H1 (cell line): ENCODE measurements around the gene TMEM120B. TPM values are rescaled to one million over a fixed set of nuclear protein-coding genes. Genes with fewer than 3 reads are reported as not detected.
A peak's percentile ranks its signal among the peaks of the same experiment; 100 is the strongest.

Experiments used
- ASH2L ChIP-seq: fragments of 200-600, 300-600 bp; sonication (generic); IDR thresholded peaks from one replicate; pipeline ENCODE4 v1.7.1; 2017; ENCODE audit warnings: low read length
- CHD2 ChIP-seq: IDR thresholded peaks from 2 replicates; pipeline ENCODE4 v1.6.1; 2012; ENCODE audit warnings: low read length, improper control_type of control experiment
- CHD7 ChIP-seq: fragments of 300-600 bp; sonication (generic); IDR thresholded peaks from 2 replicates; pipeline ENCODE4 v1.7.1; 2012; ENCODE audit warnings: low read length, moderate library complexity, mild to moderate bottlenecking, inconsistent platforms; ENCODE audit not compliant: insufficient replicate concordance
- E2F6 ChIP-seq: IDR thresholded peaks from 2 replicates; pipeline ENCODE4 v1.6.1; 2012; ENCODE audit warnings: inconsistent platforms
- MAX ChIP-seq: IDR thresholded peaks from 2 replicates; pipeline ENCODE4 v1.6.1; 2012; ENCODE audit warnings: inconsistent platforms
- POLR2A ChIP-seq, 2 experiments: IDR thresholded peaks; 1 replicate in 1 of 2; 2 replicates in 1 of 2; pipeline ENCODE4 v1.6.1; 2011; ENCODE audit warnings: low read depth in 2 of 2, low read length in 2 of 2, mild to moderate bottlenecking in 2 of 2; ENCODE audit errors: control extremely low read depth in 1 of 2
- POLR2AphosphoS5 ChIP-seq: IDR thresholded peaks from 2 replicates; pipeline ENCODE4 v1.6.1; 2011; ENCODE audit warnings: low read depth, low read length
- TCF12 ChIP-seq: IDR thresholded peaks from 2 replicates; pipeline ENCODE4 v1.6.1; 2011; ENCODE audit warnings: low read depth, mild to moderate bottlenecking, low read length
- polyA plus RNA-seq, 7 experiments: library from polyadenylated mRNA; depleted of rRNA in 3 of 7; stranded (reverse) in 5 of 7; unstranded in 2 of 7; fragments of >200 nt in 5 of 7; fragments of 200-250 nt in 2 of 7; gene quantifications; 1 replicate in 5 of 7; 2 replicates in 1 of 7; 4 replicates in 1 of 7; pipeline versions ENCODE4 v1.2.1 to v1.2.3, GENCODE V29; 2011 to 2013; ENCODE audit warnings: missing spikeins in 2 of 7, mixed read lengths in 2 of 7
- total RNA-seq: library from RNA; stranded (reverse); fragmentation: NEBNext Ultra II Directional; extraction: Animal tissue kit (Norgen Biotek cat#: 25700); gene quantifications from 2 replicates; pipeline ENCODE4 v1.2.1, GENCODE V29; 2021

TMEM120B gene
- total and polyA plus RNA-seq, 2 of the 8 experiments (the other 6 are each of a cell fraction or from before 2014, with no cell fraction given), result 22.0 to 29.1 TPM

GRCh38 chr12:121712461-121713256 is at the start of gene TMEM120B (continued):
- TF ChIP-seq CHD7, result no peak
- TF ChIP-seq POLR2A (IDR thresholded peaks at IDR 0.05; ENCODE audit: control extremely low read depth in 1 of 2, low read depth in 2 of 2, low read length in 2 of 2), result peak in 1 of 2 experiments; percentile 52; a peak in 1 of 3 replicates
- TF ChIP-seq E2F6, result no peak
- peak; percentile 33 for TF ChIP-seq ASH2L
- peak; percentile 43 for TF ChIP-seq MAX
- TF ChIP-seq CHD2, result no peak
- TF ChIP-seq POLR2AphosphoS5, result no peak
- TF ChIP-seq TCF12, result no peak
